ENCODE data around the gene STRA6. TPM values are rescaled to one million over a fixed set of nuclear protein-coding genes. Genes with fewer than 3 reads are reported as not detected.

The STRA6 gene
- total and polyA plus RNA-seq, 8 donors = 0.38 to 10.7 (median 6.5) TPM

- intact Hi-C loops (cut with DNase I) = no loop called here
- ATAC-seq = no peak
Measured at GRCh38 chr15:74158855-74159650, 43.5 kb downstream of the STRA6 start.

GRCh38 chr15:74157868-74158827 is 44.4 kb downstream of the STRA6 start:
- H3K27me3 ChIP-seq = peaks cover 0 to 6% of the 10 kb centered on the region in 2 donors
- ATAC-seq (no peak), DNase-seq (no peak)
- no peaks in the 10 kb centered on the region for H3K9me3 ChIP-seq
- intact Hi-C loops (cut with DNase I) = no loop called here
- TF ChIP-seq CTCF (IDR thresholded peaks at IDR 0.05) = no peak
- H3K27ac ChIP-seq = no peak overlapping the region
- H3K4me3 ChIP-seq = no peak overlapping the region
- no peaks in the 10 kb centered on the region for H3K36me3 ChIP-seq
- peaks cover 0 to 4% of the 10 kb centered on the region in 2 donors for H3K4me1 ChIP-seq

More at GRCh38 chr15:74158855-74159650, 43.5 kb downstream of the STRA6 start:
- no peak for TF ChIP-seq CTCF (IDR thresholded peaks at IDR 0.05)
- H3K36me3 ChIP-seq = no peaks in the 10 kb centered on the region
- DNase-seq = no peak
- H3K27me3 ChIP-seq = peaks cover 0 to 6% of the 10 kb centered on the region in 2 donors
- H3K4me1 ChIP-seq = peaks cover 0 to 4% of the 10 kb centered on the region in 2 donors
- no peak overlapping the region for H3K27ac ChIP-seq
- H3K4me3 ChIP-seq = no peak overlapping the region
- H3K9me3 ChIP-seq = no peaks in the 10 kb centered on the region

- peaks cover 0 to 6% of the 10 kb centered on the region in 2 donors for H3K27me3 ChIP-seq
- DNase-seq (peak in 1 of 4 donors; percentile 77), ATAC-seq (no peak)
- no peak overlapping the region for H3K4me3 ChIP-seq
- no peak overlapping the region for H3K27ac ChIP-seq
- no peaks in the 10 kb centered on the region for H3K36me3 ChIP-seq
- H3K9me3 ChIP-seq = no peaks in the 10 kb centered on the region
- H3K4me1 ChIP-seq = peaks cover 0 to 4% of the 10 kb centered on the region in 2 donors
- intact Hi-C loops (cut with DNase I) = no loop called here
- no peak for TF ChIP-seq CTCF (IDR thresholded peaks at IDR 0.05)
Measured at GRCh38 chr15:74156678-74157411, 45.7 kb downstream of the STRA6 start.

- no peak for DNase-seq
- no peak for ATAC-seq
- no peak for TF ChIP-seq CTCF (IDR thresholded peaks at IDR 0.05)
Measured at GRCh38 chr15:74155766-74156417, 46.7 kb downstream of the STRA6 start.

More at GRCh38 chr15:74155766-74156417, 46.7 kb downstream of the STRA6 start:
- no peak overlapping the region for H3K4me3 ChIP-seq
- no peaks in the 10 kb centered on the region for H3K9me3 ChIP-seq
- peaks cover 0 to 4% of the 10 kb centered on the region in 2 donors for H3K4me1 ChIP-seq
- intact Hi-C loops (cut with DNase I) = no loop called here
- H3K27me3 ChIP-seq = peaks cover 0 to 6% of the 10 kb centered on the region in 2 donors
- no peak overlapping the region for H3K27ac ChIP-seq
- no peaks in the 10 kb centered on the region for H3K36me3 ChIP-seq

Data from left lung (tissue), 10 donors.